IMR-90 (cell line): ENCODE data around the gene CAST. TPM values are rescaled to one million over a fixed set of nuclear protein-coding genes. Genes with fewer than 3 reads are reported as not detected.

Source experiments
- ATAC-seq: fragments of 200-7000 bp; cut with Tn5 transposase; 2 replicates; pipeline ENCODE4 v1.9.1; 2020; ENCODE audit warnings: low read depth, mild to moderate bottlenecking, moderate library complexity
- BruUV-seq: library from RNA; stranded (reverse); fragments of 400-500 nt; replicated peaks from 2 replicates; lab custom pipeline; 2021; lab: Mats Ljungman, UMichigan
- CTCF ChIA-PET: fragments of 300-600 bp; formaldehyde crosslinking; extraction: SDS; loops from one replicate; lab custom pipeline; 2021; ENCODE audit warnings: antibody characterized with exemption; lab: Yijun Ruan, JAX
- POLR2A ChIA-PET: fragments of 300-600 bp; sonication (Branson Sonifier 250); formaldehyde crosslinking; loops from one replicate; lab custom pipeline; 2022; ENCODE audit warnings: antibody characterized with exemption; ENCODE audit not compliant: unreplicated experiment; lab: Charles Lee
- DNase-seq: peaks from one replicate; pipeline ENCODE4 v3.0.0; 2013
- H2AFZ ChIP-seq: replicated peaks from 2 replicates; pipeline ENCODE3; 2013; ENCODE audit warnings: low read length, mild to moderate bottlenecking; ENCODE audit not compliant: poor library complexity
- H2AK5ac ChIP-seq: 2 replicates; pipeline ENCODE4 v1.6.1; 2013; ENCODE audit warnings: low read depth, low read length, inconsistent platforms
- H2AK9ac ChIP-seq: replicated peaks from 2 replicates; pipeline ENCODE3; 2013; ENCODE audit warnings: mild to moderate bottlenecking, low read depth, low read length, moderate library complexity; ENCODE audit not compliant: poor library complexity
- H2BK120ac ChIP-seq: 2 replicates; pipeline ENCODE4 v1.6.1; 2013; ENCODE audit warnings: low read depth, low read length, inconsistent platforms
- H2BK15ac ChIP-seq: 3 replicates; pipeline ENCODE4 v1.6.1; 2013; ENCODE audit warnings: low read depth, low read length, inconsistent platforms
- H2BK20ac ChIP-seq: 2 replicates; pipeline ENCODE4 v1.6.1; 2013; ENCODE audit warnings: low read depth, mild to moderate bottlenecking, inconsistent platforms, low read length, moderate library complexity
- H2BK5ac ChIP-seq: 2 replicates; pipeline ENCODE4 v1.6.1; 2013; ENCODE audit warnings: mild to moderate bottlenecking, low read depth, low read length, inconsistent platforms; ENCODE audit not compliant: poor library complexity, severe bottlenecking
- H3K14ac ChIP-seq: replicated peaks from 2 replicates; pipeline ENCODE4 v1.6.1; 2013; ENCODE audit warnings: low read depth, low read length, inconsistent platforms
- H3K18ac ChIP-seq: 2 replicates; pipeline ENCODE4 v1.6.1; 2013; ENCODE audit warnings: low read depth, low read length, control low read depth
- H3K23ac ChIP-seq: 2 replicates; pipeline ENCODE4 v1.6.1; 2013; ENCODE audit warnings: low read depth, low read length, inconsistent platforms
- H3K27ac ChIP-seq: 2 replicates; pipeline ENCODE4 v1.5.1; 2013; ENCODE audit warnings: mild to moderate bottlenecking, control low read depth, low read length; ENCODE audit not compliant: insufficient read depth
- H3K27me3 ChIP-seq: 2 replicates; pipeline ENCODE4 v1.6.1; 2013; ENCODE audit warnings: low read length; ENCODE audit not compliant: control insufficient read depth, insufficient read depth
- H3K36me3 ChIP-seq: 2 replicates; pipeline ENCODE4 v1.6.1; 2013; ENCODE audit warnings: low read length, mixed read lengths; ENCODE audit not compliant: control insufficient read depth, insufficient read depth
- H3K4ac ChIP-seq: 2 replicates; pipeline ENCODE4 v1.6.1; 2013; ENCODE audit warnings: low read depth, low read length, inconsistent platforms
- H3K4me1 ChIP-seq: 2 replicates; pipeline ENCODE4 v1.6.1; 2013; ENCODE audit warnings: low read length, mixed read lengths; ENCODE audit not compliant: control insufficient read depth, insufficient read depth
- H3K4me2 ChIP-seq: 2 replicates; pipeline ENCODE4 v1.6.1; 2013; ENCODE audit warnings: low read depth, mild to moderate bottlenecking, control low read depth, low read length, moderate library complexity
- H3K4me3 ChIP-seq: 2 replicates; pipeline ENCODE4 v1.5.1; 2013; ENCODE audit warnings: low read depth, mild to moderate bottlenecking, control low read depth, low read length, moderate library complexity; ENCODE audit not compliant: insufficient read depth
- H3K56ac ChIP-seq: 2 replicates; pipeline ENCODE4 v1.6.1; 2013; ENCODE audit warnings: low read length, inconsistent platforms; ENCODE audit not compliant: insufficient read depth; ENCODE audit errors: extremely low read depth
- H3K79me1 ChIP-seq, 2 experiments: 2 replicates each; pipeline ENCODE4 v1.6.1; 2013; ENCODE audit warnings: low read length in 2 of 2, inconsistent platforms in 1 of 2, low read depth in 1 of 2
- H3K9ac ChIP-seq: 2 replicates; pipeline ENCODE4 v1.6.1; 2013; ENCODE audit warnings: low read depth, low read length, control low read depth
- H3K9me1 ChIP-seq: 2 replicates; pipeline ENCODE4 v1.6.1; 2013; ENCODE audit warnings: low read length, inconsistent platforms; ENCODE audit not compliant: insufficient read depth
- H3K9me3 ChIP-seq: 2 replicates; pipeline ENCODE4 v1.6.1; 2013; ENCODE audit warnings: low read length; ENCODE audit not compliant: control insufficient read depth, insufficient read depth
- H4K20me1 ChIP-seq: 2 replicates; pipeline ENCODE4 v1.6.1; 2013; ENCODE audit warnings: low read length, inconsistent platforms; ENCODE audit not compliant: insufficient read depth
- H4K5ac ChIP-seq: 2 replicates; pipeline ENCODE4 v1.6.1; 2013; ENCODE audit warnings: mild to moderate bottlenecking, low read depth, low read length, control low read depth
- H4K8ac ChIP-seq, 2 experiments: 2 replicates each; pipeline ENCODE4 v1.6.1; 2013; ENCODE audit warnings: low read depth in 2 of 2, low read length in 2 of 2, control low read depth in 1 of 2, inconsistent platforms in 1 of 2
- H4K91ac ChIP-seq: 2 replicates; pipeline ENCODE4 v1.6.1; 2013; ENCODE audit warnings: low read depth, low read length, inconsistent platforms; ENCODE audit not compliant: insufficient read depth
- BHLHE40 ChIP-seq: fragments of 150-350 bp; IDR thresholded peaks from 2 replicates; pipeline ENCODE4 v1.6.1; 2016; ENCODE audit warnings: mild to moderate bottlenecking, low read depth, low read length
- CEBPB ChIP-seq: IDR thresholded peaks from 2 replicates; pipeline ENCODE4 v1.6.1; 2012; ENCODE audit warnings: low read depth, low read length, improper control_type of control experiment
- CHD1 ChIP-seq: IDR thresholded peaks from 2 replicates; pipeline ENCODE4 v1.6.1; 2012; ENCODE audit warnings: low read depth, low read length, improper control_type of control experiment
- FOS ChIP-seq: fragments of 150-350 bp; IDR thresholded peaks from 2 replicates; pipeline ENCODE4 v1.6.1; 2016; ENCODE audit warnings: low read depth, low read length
- MAFK ChIP-seq: IDR thresholded peaks from 2 replicates; pipeline ENCODE4 v1.6.1; 2012; ENCODE audit warnings: low read depth, low read length, improper control_type of control experiment
- MAZ ChIP-seq: IDR thresholded peaks from 2 replicates; pipeline ENCODE4 v1.6.1; 2012; ENCODE audit warnings: low read depth, mild to moderate bottlenecking, low read length, improper control_type of control experiment, moderate library complexity, borderline replicate concordance
- MXI1 ChIP-seq: IDR thresholded peaks from 2 replicates; pipeline ENCODE4 v1.6.1; 2012; ENCODE audit warnings: low read depth, mild to moderate bottlenecking, low read length, moderate library complexity, borderline replicate concordance
- NFE2L2 ChIP-seq: fragments of 150-350 bp; IDR thresholded peaks from 2 replicates; pipeline ENCODE4 v1.6.1; 2016; ENCODE audit warnings: low read depth, mild to moderate bottlenecking, low read length
- POLR2A ChIP-seq: IDR thresholded peaks from 2 replicates; pipeline ENCODE4 v1.6.1; 2012; ENCODE audit warnings: mild to moderate bottlenecking, low read depth, low read length
- RAD21 ChIP-seq: IDR thresholded peaks from 2 replicates; pipeline ENCODE4 v1.6.1; 2012; ENCODE audit warnings: low read length, improper control_type of control experiment
- RCOR1 ChIP-seq: IDR thresholded peaks from 2 replicates; pipeline ENCODE4 v1.6.1; 2012; ENCODE audit warnings: mild to moderate bottlenecking, low read length, improper control_type of control experiment; ENCODE audit not compliant: insufficient replicate concordance
- RFX5 ChIP-seq: IDR thresholded peaks from 2 replicates; pipeline ENCODE4 v1.8.0; 2012; ENCODE audit warnings: low read depth, mild to moderate bottlenecking, low read length, moderate library complexity
- SMC3 ChIP-seq: fragments of 150-350 bp; IDR thresholded peaks from 2 replicates; pipeline ENCODE4 v1.6.1; 2016; ENCODE audit warnings: low read depth, mild to moderate bottlenecking, antibody characterized with exemption, low read length, moderate library complexity
- WGBS, 2 experiments: methylation state at CpG; one replicate each; pipeline versions ENCODE4 v1.1.5 to v1.1.7; 2013; ENCODE audit warnings: missing lambda C conversion rate in 2 of 2; ENCODE audit not compliant: insufficient read length in 1 of 2; ENCODE audit errors: extremely low coverage in 2 of 2; 5-methylcytosine and 5-hydroxymethylcytosine counted together
- dilution Hi-C: fragments of 300-500 bp; cut with HindIII; formaldehyde crosslinking; loops from one replicate; pipeline ENCODE4 v1.14.3; 2018; ENCODE audit warnings: low sequenced_read_pairs; ENCODE audit not compliant: unreplicated experiment
- in situ Hi-C: fragments of 300-500 bp; cut with MboI; formaldehyde crosslinking; loops from 3 replicates; pipeline ENCODE4 v1.14.3; 2019; ENCODE audit warnings: low sequenced_read_pairs, inconsistent platforms, mixed read lengths
- intact Hi-C: fragments of 100-400 bp; cut with micrococcal nuclease; formaldehyde crosslinking; loops from 2 replicates; pipeline ENCODE4 v1.10.0; 2022
- polyA plus RNA-seq, 3 experiments: library from polyadenylated mRNA; depleted of rRNA; stranded (reverse); fragments of >200 nt; gene quantifications; 2 replicates each; pipeline ENCODE4 v1.2.3, GENCODE V29; 2012; ENCODE audit warnings: low replicate concordance in 1 of 3
- total RNA-seq: library from RNA; depleted of rRNA; stranded (reverse); fragments of >200 nt; gene quantifications from 2 replicates; pipeline ENCODE4 v1.2.3, GENCODE V29; 2012
- TF ChIP-seq, protein P1 (sequence below): fragments of 150-350 bp; IDR thresholded peaks from 2 replicates; pipeline ENCODE4 v1.6.1; 2016; ENCODE audit warnings: low read depth, mild to moderate bottlenecking, low read length, moderate library complexity, borderline replicate concordance
- TF ChIP-seq, protein P2 (sequence below): fragments of 150-350 bp; IDR thresholded peaks from 2 replicates; pipeline ENCODE4 v1.6.1; 2017; ENCODE audit warnings: mild to moderate bottlenecking, antibody characterized with exemption, low read length, low read depth
- TF ChIP-seq, protein P3 (sequence below): conservative IDR thresholded peaks from 2 replicates; pipeline ENCODE4 v1.5.1; 2012; ENCODE audit warnings: mild to moderate bottlenecking, low read depth, low read length, improper control_type of control experiment

The CAST gene
- total and polyA plus RNA-seq, 2 of the 4 experiments (the other 2 are of a cell fraction), result 91.3 to 128 TPM

DNA sequence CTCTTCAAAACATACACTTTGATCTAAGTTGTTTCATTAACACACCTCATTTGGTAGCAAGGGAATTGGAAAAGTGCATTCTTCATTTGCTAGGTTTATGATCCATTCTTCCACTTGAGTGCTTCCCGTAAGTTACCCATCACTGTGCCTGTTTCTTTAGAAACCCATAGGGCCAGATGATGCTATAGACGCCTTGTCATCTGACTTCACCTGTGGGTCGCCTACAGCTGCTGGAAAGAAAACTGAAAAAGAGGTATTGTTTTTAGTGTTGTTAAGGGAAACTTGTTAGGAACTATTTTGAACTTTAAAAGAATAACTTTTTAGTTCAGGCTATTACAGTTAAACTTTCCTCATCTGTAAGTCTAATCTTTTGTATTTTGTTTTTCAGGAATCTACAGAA is 78.9 kb downstream of the CAST start:
- H3K36me3 ChIP-seq, result peaks cover 45% of the 10 kb centered on the region
- H3K14ac ChIP-seq, result no peak overlapping the region
- H2BK20ac ChIP-seq, result no peak overlapping the region
- H3K9ac ChIP-seq, result no peak overlapping the region
- no peak overlapping the region for H2AFZ ChIP-seq
- H3K23ac ChIP-seq, result no peak overlapping the region
- DNase-seq (no peak), ATAC-seq (no peak)
- in situ Hi-C loops (loop anchor here (10.0 kb wide), 2 partner anchors 126 to 396 kb away; no protein-coding TSS in a partner anchor), dilution Hi-C loops (no loop called here), intact Hi-C loops (no loop called here)
- H3K56ac ChIP-seq, result no peak overlapping the region
- 0 out of 2 replicates have a peak, but pooled peaks cover 3% of the 10 kb centered on the region for H4K20me1 ChIP-seq
- H4K5ac ChIP-seq, result no peak overlapping the region
- H4K8ac ChIP-seq, result no peak overlapping the region
- no peak overlapping the region for H4K91ac ChIP-seq
- no peak overlapping the region for H2BK15ac ChIP-seq
- WGBS, 2 experiments, result 100% methylated on average over 1 of the region's 3 CpGs; no CpG with 5 or more reads in 1 of the 2 experiments
- no peak overlapping the region for H3K4ac ChIP-seq
- no peak overlapping the region for H2AK5ac ChIP-seq
- H3K4me1 ChIP-seq, result peaks cover 6% of the 10 kb centered on the region
- POLR2A ChIA-PET, result no interaction called here
- H2BK5ac ChIP-seq, result no peak overlapping the region
- BruUV-seq, result no TSS peak
- no peak overlapping the region for H3K4me3 ChIP-seq
- H2AK9ac ChIP-seq, result no peak overlapping the region
- CTCF ChIA-PET, result no interaction called here
- peaks cover 8 to 19% of the 10 kb centered on the region in 2 experiments for H3K79me1 ChIP-seq
- 0 out of 2 replicates have a peak, but pooled peaks cover 4% of the 10 kb centered on the region for H3K9me1 ChIP-seq
- no peaks in the 10 kb centered on the region for H3K27me3 ChIP-seq
- no peak overlapping the region for H3K27ac ChIP-seq
- no peak for TF ChIP-seq RAD21
- no peak for TF ChIP-seq NFE2L2
- no peak for TF ChIP-seq POLR2A
- no peak for TF ChIP-seq SMC3
- TF ChIP-seq, protein P1, sequence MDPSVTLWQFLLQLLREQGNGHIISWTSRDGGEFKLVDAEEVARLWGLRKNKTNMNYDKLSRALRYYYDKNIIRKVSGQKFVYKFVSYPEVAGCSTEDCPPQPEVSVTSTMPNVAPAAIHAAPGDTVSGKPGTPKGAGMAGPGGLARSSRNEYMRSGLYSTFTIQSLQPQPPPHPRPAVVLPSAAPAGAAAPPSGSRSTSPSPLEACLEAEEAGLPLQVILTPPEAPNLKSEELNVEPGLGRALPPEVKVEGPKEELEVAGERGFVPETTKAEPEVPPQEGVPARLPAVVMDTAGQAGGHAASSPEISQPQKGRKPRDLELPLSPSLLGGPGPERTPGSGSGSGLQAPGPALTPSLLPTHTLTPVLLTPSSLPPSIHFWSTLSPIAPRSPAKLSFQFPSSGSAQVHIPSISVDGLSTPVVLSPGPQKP, result no peak
- TF ChIP-seq, protein P2, sequence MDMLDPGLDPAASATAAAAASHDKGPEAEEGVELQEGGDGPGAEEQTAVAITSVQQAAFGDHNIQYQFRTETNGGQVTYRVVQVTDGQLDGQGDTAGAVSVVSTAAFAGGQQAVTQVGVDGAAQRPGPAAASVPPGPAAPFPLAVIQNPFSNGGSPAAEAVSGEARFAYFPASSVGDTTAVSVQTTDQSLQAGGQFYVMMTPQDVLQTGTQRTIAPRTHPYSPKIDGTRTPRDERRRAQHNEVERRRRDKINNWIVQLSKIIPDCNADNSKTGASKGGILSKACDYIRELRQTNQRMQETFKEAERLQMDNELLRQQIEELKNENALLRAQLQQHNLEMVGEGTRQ, result no peak
- no peak for TF ChIP-seq RCOR1
- no peak for TF ChIP-seq MAZ
- TF ChIP-seq RFX5, result no peak
- TF ChIP-seq, protein P3, sequence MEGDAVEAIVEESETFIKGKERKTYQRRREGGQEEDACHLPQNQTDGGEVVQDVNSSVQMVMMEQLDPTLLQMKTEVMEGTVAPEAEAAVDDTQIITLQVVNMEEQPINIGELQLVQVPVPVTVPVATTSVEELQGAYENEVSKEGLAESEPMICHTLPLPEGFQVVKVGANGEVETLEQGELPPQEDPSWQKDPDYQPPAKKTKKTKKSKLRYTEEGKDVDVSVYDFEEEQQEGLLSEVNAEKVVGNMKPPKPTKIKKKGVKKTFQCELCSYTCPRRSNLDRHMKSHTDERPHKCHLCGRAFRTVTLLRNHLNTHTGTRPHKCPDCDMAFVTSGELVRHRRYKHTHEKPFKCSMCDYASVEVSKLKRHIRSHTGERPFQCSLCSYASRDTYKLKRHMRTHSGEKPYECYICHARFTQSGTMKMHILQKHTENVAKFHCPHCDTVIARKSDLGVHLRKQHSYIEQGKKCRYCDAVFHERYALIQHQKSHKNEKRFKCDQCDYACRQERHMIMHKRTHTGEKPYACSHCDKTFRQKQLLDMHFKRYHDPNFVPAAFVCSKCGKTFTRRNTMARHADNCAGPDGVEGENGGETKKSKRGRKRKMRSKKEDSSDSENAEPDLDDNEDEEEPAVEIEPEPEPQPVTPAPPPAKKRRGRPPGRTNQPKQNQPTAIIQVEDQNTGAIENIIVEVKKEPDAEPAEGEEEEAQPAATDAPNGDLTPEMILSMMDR, result no peak
- no peak for TF ChIP-seq MXI1
- no peak for TF ChIP-seq BHLHE40
- no peak for TF ChIP-seq MAFK
- TF ChIP-seq CEBPB, result no peak
- TF ChIP-seq FOS, result no peak
- TF ChIP-seq CHD1, result no peak
- no peaks in the 10 kb centered on the region for H3K9me3 ChIP-seq
- no peak overlapping the region for H2BK120ac ChIP-seq
- H3K4me2 ChIP-seq, result no peak overlapping the region
- H3K18ac ChIP-seq, result no peak overlapping the region
